Smooth muscle cell (in vitro differentiated cells): Measurements from ENCODE around the gene NLRP1. TPM values are rescaled to one million over a fixed set of nuclear protein-coding genes. Genes with fewer than 3 reads are reported as not detected.

ENCODE experiments used
- DNase-seq: peaks from one replicate; lab custom pipeline; 2025; ENCODE audit not compliant: unreplicated experiment; lab: John Stamatoyannopoulos, UW
- H2AFZ ChIP-seq: fragments of 200-600 bp; sonication (generic); 2 replicates; pipeline ENCODE4 v1.6.0; 2016; ENCODE audit warnings: antibody characterized with exemption, low read depth, mild to moderate bottlenecking
- H3F3A ChIP-seq: fragments of 200-600 bp; sonication (generic); 2 replicates; pipeline ENCODE4 v1.6.0; 2017; ENCODE audit warnings: antibody characterized with exemption, low read depth
- H3K27ac ChIP-seq: fragments of 200-600 bp; sonication (generic); 2 replicates; pipeline ENCODE4 v1.5.1; 2016; ENCODE audit warnings: low read depth, mild to moderate bottlenecking
- H3K27me3 ChIP-seq: fragments of 200-600 bp; sonication (generic); 2 replicates; pipeline ENCODE4 v1.6.1; 2016; ENCODE audit warnings: low read depth, mild to moderate bottlenecking
- H3K36me3 ChIP-seq: fragments of 200-600 bp; sonication (generic); 2 replicates; pipeline ENCODE4 v1.5.1; 2016; ENCODE audit warnings: low read depth
- H3K4me1 ChIP-seq: fragments of 200-600 bp; sonication (generic); 2 replicates; pipeline ENCODE4 v1.5.1; 2016; ENCODE audit warnings: low read depth
- H3K4me2 ChIP-seq: fragments of 200-600 bp; sonication (generic); 2 replicates; pipeline ENCODE4 v1.6.0; 2016; ENCODE audit warnings: mild to moderate bottlenecking
- H3K4me3 ChIP-seq: fragments of 200-600 bp; sonication (generic); 2 replicates; pipeline ENCODE4 v1.5.1; 2016; ENCODE audit warnings: mild to moderate bottlenecking
- H3K79me2 ChIP-seq: fragments of 200-600 bp; sonication (generic); 2 replicates; pipeline ENCODE4 v1.6.0; 2016; ENCODE audit warnings: low read depth, mild to moderate bottlenecking
- H3K9ac ChIP-seq: fragments of 200-600 bp; sonication (generic); 2 replicates; pipeline ENCODE4 v1.6.0; 2016; ENCODE audit warnings: low read depth
- H3K9me3 ChIP-seq: fragments of 200-600 bp; sonication (generic); replicated peaks from 2 replicates; pipeline ENCODE4 v1.5.1; 2016; ENCODE audit warnings: low read depth
- H4K20me1 ChIP-seq: fragments of 200-600 bp; sonication (generic); 2 replicates; pipeline ENCODE4 v1.6.0; 2016; ENCODE audit warnings: low read depth
- CTCF ChIP-seq: fragments of 200-600 bp; sonication (generic); IDR thresholded peaks from 2 replicates; pipeline ENCODE4 v1.5.1; 2017; ENCODE audit warnings: borderline replicate concordance, mild to moderate bottlenecking, antibody characterized with exemption; ENCODE audit not compliant: insufficient read depth, poor library complexity, severe bottlenecking
- WGBS: methylation state at CpG from one replicate; pipeline ENCODE4 v1.1.7; 2016; ENCODE audit warnings: low lambda C conversion rate; 5-methylcytosine and 5-hydroxymethylcytosine counted together
- polyA plus RNA-seq: library from polyadenylated mRNA; unstranded; fragments of >200 nt; fragmentation: Nextera tagmentation; extraction: Ambion mirVana; gene quantifications from 2 replicates; pipeline ENCODE4 v1.2.1, GENCODE V29; 2016
- total RNA-seq: library from RNA; depleted of rRNA; stranded (reverse); fragments of >200 nt; gene quantifications from 2 replicates; pipeline ENCODE4 v1.2.3, GENCODE V29; 2014

NLRP1 gene
- total and polyA plus RNA-seq, 2 experiments from 2014 or later = 47.2 to 75.7 TPM

- Histone ChIP-seq H3K4me3 (no peak overlapping the region), H3K27ac (no peak overlapping the region), H3K9me3 (no peaks in the 10 kb centered on the region), H3K36me3 (no peaks in the 10 kb centered on the region), H4K20me1 (no peaks in the 10 kb centered on the region), H3K9ac (no peak overlapping the region), H2AFZ (no peak overlapping the region), H3K4me2 (no peak overlapping the region), H3F3A (peaks cover 4% of the 10 kb centered on the region), H3K79me2 (no peaks in the 10 kb centered on the region), H3K4me1 (peaks cover 17% of the 10 kb centered on the region), H3K27me3 (no peaks in the 10 kb centered on the region)
- WGBS = 93% methylated on average over 5 of the region's 5 CpGs
- DNase-seq = no peak
- TF ChIP-seq CTCF = no peak
Measured at GRCh38 chr17:5506307-5506706, 78.0 kb downstream of the NLRP1 start.

GRCh38 chr17:5502552-5502951 lies 81.8 kb downstream of the NLRP1 start:
- WGBS = 95% methylated on average over 4 of the region's 4 CpGs
- Histone ChIP-seq H3K4me1 (peaks cover 8% of the 10 kb centered on the region), H3K79me2 (no peaks in the 10 kb centered on the region), H3K4me3 (no peak overlapping the region), H2AFZ (no peak overlapping the region), H3K36me3 (no peaks in the 10 kb centered on the region), H3K4me2 (no peak overlapping the region), H4K20me1 (no peaks in the 10 kb centered on the region), H3F3A (peaks cover 4% of the 10 kb centered on the region), H3K27ac (no peak overlapping the region), H3K9ac (no peak overlapping the region), H3K27me3 (no peaks in the 10 kb centered on the region), H3K9me3 (no peaks in the 10 kb centered on the region)
- no peak for DNase-seq
- no peak for TF ChIP-seq CTCF

- no peak for TF ChIP-seq CTCF
- Histone ChIP-seq H4K20me1 (no peaks in the 10 kb centered on the region), H2AFZ (no peak overlapping the region), H3K4me3 (no peak overlapping the region), H3K36me3 (no peaks in the 10 kb centered on the region), H3K9ac (no peak overlapping the region), H3K79me2 (no peaks in the 10 kb centered on the region), H3K9me3 (no peaks in the 10 kb centered on the region), H3F3A (peaks cover 4% of the 10 kb centered on the region), H3K4me1 (peaks cover 8% of the 10 kb centered on the region), H3K4me2 (no peak overlapping the region), H3K27me3 (no peaks in the 10 kb centered on the region), H3K27ac (peak overlapping the region; percentile 76)
- DNase-seq = no peak
- 86% methylated on average over 8 of the region's 8 CpGs for WGBS
Measured at GRCh38 chr17:5501685-5502084, 82.6 kb downstream of the NLRP1 start.

GRCh38 chr17:5500589-5501391 lies 83.5 kb downstream of the NLRP1 start:
- H4K20me1 ChIP-seq = no peaks in the 10 kb centered on the region
- no peaks in the 10 kb centered on the region for H3K9me3 ChIP-seq
- H3K4me3 ChIP-seq = peak overlapping the region; percentile 76
- peak; percentile 88 for DNase-seq
- H3K9ac ChIP-seq = peak overlapping the region; percentile 71
- peak overlapping the region; percentile 96 for H3K4me2 ChIP-seq
- peaks cover 8% of the 10 kb centered on the region for H3K4me1 ChIP-seq
- peak overlapping the region; percentile 88 for H2AFZ ChIP-seq
- no peaks in the 10 kb centered on the region for H3K27me3 ChIP-seq
- WGBS = 1% methylated on average over 49 of the region's 67 CpGs
- peaks cover 4% of the 10 kb centered on the region for H3F3A ChIP-seq
- TF ChIP-seq CTCF = no peak
- H3K36me3 ChIP-seq = no peaks in the 10 kb centered on the region
- peak overlapping the region; percentile 76 for H3K27ac ChIP-seq
- H3K79me2 ChIP-seq = no peaks in the 10 kb centered on the region
